IPS-18a (cell line): ENCODE results near the gene SDC3.

Experiments used
- H3K27ac ChIP-seq: one replicate; pipeline ENCODE4 v1.5.1; 2013; ENCODE audit warnings: low read length
- H3K27me3 ChIP-seq: one replicate; pipeline ENCODE4 v1.6.1; 2013; ENCODE audit warnings: mild to moderate bottlenecking, low read length; ENCODE audit not compliant: control insufficient read depth, insufficient read depth
- H3K36me3 ChIP-seq: one replicate; pipeline ENCODE4 v1.6.1; 2013; ENCODE audit warnings: low read depth, low read length; ENCODE audit not compliant: control insufficient read depth
- H3K4me1 ChIP-seq: one replicate; pipeline ENCODE4 v1.6.1; 2013; ENCODE audit warnings: low read depth, low read length; ENCODE audit not compliant: control insufficient read depth
- H3K4me3 ChIP-seq: one replicate; pipeline ENCODE4 v1.5.1; 2013; ENCODE audit warnings: low read length
- H3K9ac ChIP-seq: one replicate; pipeline ENCODE4 v1.6.1; 2013; ENCODE audit warnings: mild to moderate bottlenecking, low read length, moderate library complexity
- H3K9me3 ChIP-seq: one replicate; pipeline ENCODE4 v1.6.1; 2013; ENCODE audit warnings: low read depth, low read length; ENCODE audit not compliant: control insufficient read depth

Gene SDC3

GRCh38 chr1:30850607-30851006 lies 58.0 kb downstream of the SDC3 start:
- Histone ChIP-seq H3K9ac (no peak overlapping the region), H3K27ac (no peak overlapping the region), H3K36me3 (no peaks in the 10 kb centered on the region), H3K27me3 (no peaks in the 10 kb centered on the region), H3K4me3 (no peak overlapping the region), H3K4me1 (peaks cover 23% of the 10 kb centered on the region), H3K9me3 (no peaks in the 10 kb centered on the region)

DNA sequence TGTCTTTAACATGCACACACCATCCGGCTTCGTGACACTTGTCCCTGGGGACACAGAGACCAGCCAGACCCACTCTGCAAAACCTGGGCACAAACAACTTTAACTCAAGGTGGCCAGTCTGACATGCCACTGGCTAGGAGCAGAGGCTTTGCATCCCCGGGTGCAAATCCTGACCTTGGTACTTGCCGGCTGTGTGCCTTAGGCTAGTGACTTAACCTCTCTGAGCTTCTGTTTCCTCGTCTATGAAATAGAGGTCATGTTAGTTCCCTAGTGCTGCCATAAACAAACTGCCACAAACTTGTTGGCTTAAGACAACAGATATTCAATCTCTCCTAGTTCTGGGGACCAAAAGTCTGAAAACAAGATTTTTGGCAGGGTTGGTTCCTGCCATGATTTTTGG lies 60.4 kb downstream of the SDC3 start:
- Histone ChIP-seq H3K4me1 (peaks cover 27% of the 10 kb centered on the region), H3K36me3 (no peaks in the 10 kb centered on the region), H3K9me3 (no peaks in the 10 kb centered on the region), H3K27ac (no peak overlapping the region), H3K27me3 (no peaks in the 10 kb centered on the region), H3K9ac (no peak overlapping the region), H3K4me3 (no peak overlapping the region)

DNA sequence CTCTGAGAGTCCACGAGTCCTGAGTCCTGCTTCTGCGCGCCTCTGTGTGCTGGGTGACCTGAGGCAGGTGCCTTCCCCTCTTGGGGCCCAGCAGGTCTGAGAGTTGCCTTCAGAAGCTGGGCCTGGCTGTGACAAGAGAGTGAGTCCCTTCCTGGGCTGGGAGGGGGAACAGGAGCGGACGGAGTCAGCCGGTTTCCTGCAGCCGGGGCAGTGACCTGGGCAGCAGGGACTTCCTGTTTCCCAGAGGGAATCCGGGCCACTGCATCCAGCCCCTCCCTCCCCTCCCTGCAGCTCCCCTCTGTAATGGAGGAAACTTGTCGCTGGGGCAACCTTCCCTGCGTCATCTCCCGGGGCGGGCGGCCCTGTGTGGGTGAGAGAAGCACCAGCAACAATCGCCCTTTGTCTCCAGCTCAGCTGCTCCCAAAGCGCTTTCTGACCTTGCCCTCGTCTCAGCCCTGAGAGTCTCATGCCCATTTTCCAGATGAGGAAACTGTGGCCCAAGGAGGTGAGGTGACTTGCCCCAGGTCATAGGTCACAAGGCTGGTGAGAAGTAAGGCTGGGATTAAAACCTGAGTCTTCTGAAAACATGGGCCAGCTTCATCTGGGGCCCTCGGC lies 61.1 kb downstream of the SDC3 start:
- H3K4me1 ChIP-seq = peaks cover 27% of the 10 kb centered on the region
- H3K9ac ChIP-seq = no peak overlapping the region
- H3K36me3 ChIP-seq = no peaks in the 10 kb centered on the region
- H3K27me3 ChIP-seq = no peaks in the 10 kb centered on the region
- H3K27ac ChIP-seq = no peak overlapping the region
- no peaks in the 10 kb centered on the region for H3K9me3 ChIP-seq
- H3K4me3 ChIP-seq = no peak overlapping the region

DNA sequence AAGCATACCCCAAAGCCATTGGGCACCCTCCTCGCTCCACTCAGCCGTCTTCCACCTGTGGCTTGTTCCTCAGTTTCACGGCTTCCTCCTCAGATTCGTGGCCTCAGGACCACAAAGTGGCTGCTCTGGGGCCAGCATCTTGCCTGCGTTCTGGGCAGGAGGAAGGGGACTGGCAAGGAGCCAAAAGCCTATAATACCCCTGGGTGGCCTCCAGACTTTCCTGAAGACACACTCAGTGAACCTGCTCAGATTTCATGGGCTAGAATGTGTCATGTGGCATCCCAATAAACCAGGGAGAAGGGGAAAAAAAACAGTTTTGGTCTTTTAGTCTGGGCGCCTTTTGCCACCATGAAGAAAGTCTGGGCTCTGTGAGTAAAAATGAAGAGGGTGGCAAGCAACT lies 62.0 kb downstream of the SDC3 start:
- Histone ChIP-seq H3K9ac (no peak overlapping the region), H3K9me3 (no peaks in the 10 kb centered on the region)

DNA sequence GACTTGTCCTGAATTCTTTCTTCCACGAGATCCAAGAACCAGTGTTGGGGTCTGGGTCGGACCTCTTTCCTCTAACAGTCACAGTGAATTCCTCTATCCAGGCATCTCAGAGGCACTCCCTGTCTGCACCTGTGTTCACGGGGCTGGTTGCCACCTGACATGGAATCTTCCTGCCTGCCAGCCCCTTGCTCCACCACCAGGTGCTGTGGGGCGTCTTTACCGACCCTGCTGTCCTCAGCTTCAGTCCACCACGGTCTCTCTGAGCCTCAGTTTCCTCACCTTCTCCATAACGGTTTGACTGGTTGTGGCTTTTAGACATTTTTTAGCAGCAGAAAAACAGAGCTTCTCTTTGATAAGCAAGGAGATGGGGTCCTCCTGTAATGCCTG lies 62.7 kb downstream of the SDC3 start:
- Histone ChIP-seq H3K27me3 (no peaks in the 10 kb centered on the region), H3K36me3 (no peaks in the 10 kb centered on the region), H3K4me1 (peaks cover 33% of the 10 kb centered on the region), H3K27ac (no peak overlapping the region), H3K4me3 (no peak overlapping the region), H3K9ac (no peak overlapping the region), H3K9me3 (no peaks in the 10 kb centered on the region)

More for the DNA sequence above, 62.0 kb downstream of the SDC3 start:
- Histone ChIP-seq H3K36me3 (no peaks in the 10 kb centered on the region), H3K4me1 (peaks cover 27% of the 10 kb centered on the region), H3K27me3 (no peaks in the 10 kb centered on the region), H3K4me3 (no peak overlapping the region), H3K27ac (no peak overlapping the region)

GRCh38 chr1:30845237-30845903 lies 63.2 kb downstream of the SDC3 start:
- no peak overlapping the region for H3K9ac ChIP-seq
- no peak overlapping the region for H3K27ac ChIP-seq
- no peaks in the 10 kb centered on the region for H3K9me3 ChIP-seq
- H3K36me3 ChIP-seq = no peaks in the 10 kb centered on the region
- H3K4me3 ChIP-seq = peak overlapping the region; percentile 0
- H3K4me1 ChIP-seq = peaks cover 39% of the 10 kb centered on the region
- no peaks in the 10 kb centered on the region for H3K27me3 ChIP-seq

GRCh38 chr1:30844631-30845030 lies 63.9 kb downstream of the SDC3 start:
- H3K27ac ChIP-seq = no peak overlapping the region
- peaks cover 40% of the 10 kb centered on the region for H3K4me1 ChIP-seq
- no peak overlapping the region for H3K9ac ChIP-seq
- H3K9me3 ChIP-seq = no peaks in the 10 kb centered on the region
- H3K4me3 ChIP-seq = peak overlapping the region; percentile 0
- H3K27me3 ChIP-seq = no peaks in the 10 kb centered on the region
- no peaks in the 10 kb centered on the region for H3K36me3 ChIP-seq

GRCh38 chr1:30842697-30843354 lies 65.7 kb downstream of the SDC3 start:
- peaks cover 40% of the 10 kb centered on the region for H3K4me1 ChIP-seq
- H3K27ac ChIP-seq = no peak overlapping the region
- H3K9ac ChIP-seq = no peak overlapping the region
- no peak overlapping the region for H3K4me3 ChIP-seq
- no peaks in the 10 kb centered on the region for H3K9me3 ChIP-seq
- H3K27me3 ChIP-seq = no peaks in the 10 kb centered on the region
- no peaks in the 10 kb centered on the region for H3K36me3 ChIP-seq

GRCh38 chr1:30840904-30841598 lies 67.5 kb downstream of the SDC3 start:
- Histone ChIP-seq H3K4me1 (peaks cover 33% of the 10 kb centered on the region), H3K4me3 (no peak overlapping the region), H3K9ac (no peak overlapping the region), H3K36me3 (no peaks in the 10 kb centered on the region), H3K27me3 (no peaks in the 10 kb centered on the region), H3K9me3 (no peaks in the 10 kb centered on the region), H3K27ac (no peak overlapping the region)

GRCh38 chr1:30839827-30840359 lies 68.7 kb downstream of the SDC3 start:
- Histone ChIP-seq H3K4me3 (no peak overlapping the region), H3K9me3 (no peaks in the 10 kb centered on the region), H3K4me1 (peaks cover 21% of the 10 kb centered on the region), H3K27me3 (no peaks in the 10 kb centered on the region), H3K9ac (no peak overlapping the region), H3K27ac (no peak overlapping the region), H3K36me3 (no peaks in the 10 kb centered on the region)

GRCh38 chr1:30838996-30839395 lies 69.6 kb downstream of the SDC3 start:
- Histone ChIP-seq H3K27me3 (no peaks in the 10 kb centered on the region), H3K36me3 (no peaks in the 10 kb centered on the region), H3K9me3 (no peaks in the 10 kb centered on the region), H3K27ac (no peak overlapping the region), H3K9ac (no peak overlapping the region), H3K4me3 (no peak overlapping the region), H3K4me1 (peaks cover 12% of the 10 kb centered on the region)
